Liver (tissue), 3 donors: Measurements from ENCODE around the gene TBC1D10A.

ENCODE experiments used
- EGR1 ChIP-seq, 2 donors: IDR thresholded peaks; 2 replicates each; pipeline ENCODE4 v1.6.1; 2016 to 2018; ENCODE audit warnings: antibody characterized with exemption in 2 of 2, low read depth in 2 of 2
- FOXA1 ChIP-seq: IDR thresholded peaks from 2 replicates; pipeline ENCODE4 v1.6.1; 2016; ENCODE audit warnings: antibody characterized with exemption
- JUND ChIP-seq, 2 donors: IDR thresholded peaks; 2 replicates each; pipeline ENCODE4 v1.6.1; 2016; ENCODE audit warnings: antibody characterized with exemption in 2 of 2
- RAD21 ChIP-seq, 2 donors: IDR thresholded peaks; 2 replicates each; pipeline ENCODE4 v1.6.1; 2016; ENCODE audit warnings: antibody characterized with exemption in 2 of 2, mild to moderate bottlenecking in 2 of 2
- SP1 ChIP-seq: IDR thresholded peaks from 2 replicates; pipeline ENCODE4 v1.6.1; 2018; ENCODE audit warnings: antibody characterized with exemption, mild to moderate bottlenecking
- TAF1 ChIP-seq: conservative IDR thresholded peaks from 2 replicates; pipeline ENCODE4 v1.6.1; 2016; ENCODE audit warnings: antibody characterized with exemption, mild to moderate bottlenecking
- YY1 ChIP-seq: IDR thresholded peaks from 2 replicates; pipeline ENCODE4 v1.6.1; 2016; ENCODE audit warnings: antibody characterized with exemption, mild to moderate bottlenecking
- TF ChIP-seq, protein P1 (sequence below): fragments of 150-350 bp; IDR thresholded peaks from 2 replicates; pipeline ENCODE4 v1.5.1; 2017; ENCODE audit warnings: improper control_type of control experiment, low read depth, low read length; ENCODE audit not compliant: missing input control
- TF ChIP-seq, protein P2 (sequence below): IDR thresholded peaks from 2 replicates; pipeline ENCODE4 v1.6.1; 2016; ENCODE audit warnings: antibody characterized with exemption
- TF ChIP-seq, protein P3 (sequence below): IDR thresholded peaks from 2 replicates; pipeline ENCODE4 v1.6.1; 2016; ENCODE audit warnings: antibody characterized with exemption, mild to moderate bottlenecking
- TF ChIP-seq, protein P4 (sequence below): IDR thresholded peaks from 2 replicates; pipeline ENCODE4 v1.6.1; 2016; ENCODE audit warnings: antibody characterized with exemption
- donor health status: healthy.
- donor health status: healthy.

DNA sequence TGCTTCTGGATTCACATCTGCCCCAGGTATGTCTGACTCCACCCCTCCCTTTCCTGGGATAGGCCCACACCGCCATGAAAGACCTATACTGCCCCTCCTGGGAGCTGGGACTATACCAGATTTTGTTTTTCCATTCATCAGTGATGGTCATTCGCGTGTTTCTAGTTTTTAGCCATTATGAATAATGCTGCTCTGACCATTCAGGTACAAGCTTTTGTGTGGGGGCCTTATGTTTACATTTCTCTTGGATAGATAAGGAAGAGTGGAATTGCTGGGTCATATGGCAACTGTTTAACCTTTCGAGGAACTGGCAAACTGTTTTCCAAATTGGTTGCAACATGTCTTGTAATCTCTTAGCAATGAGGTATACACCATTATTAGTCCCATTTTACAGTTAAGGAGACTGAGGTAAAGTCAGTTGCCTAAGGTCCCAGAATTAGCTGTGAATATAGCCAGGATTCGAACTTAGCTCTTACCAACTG is 1.2 kb upstream of the TBC1D10A start:
- TF ChIP-seq, protein P1, sequence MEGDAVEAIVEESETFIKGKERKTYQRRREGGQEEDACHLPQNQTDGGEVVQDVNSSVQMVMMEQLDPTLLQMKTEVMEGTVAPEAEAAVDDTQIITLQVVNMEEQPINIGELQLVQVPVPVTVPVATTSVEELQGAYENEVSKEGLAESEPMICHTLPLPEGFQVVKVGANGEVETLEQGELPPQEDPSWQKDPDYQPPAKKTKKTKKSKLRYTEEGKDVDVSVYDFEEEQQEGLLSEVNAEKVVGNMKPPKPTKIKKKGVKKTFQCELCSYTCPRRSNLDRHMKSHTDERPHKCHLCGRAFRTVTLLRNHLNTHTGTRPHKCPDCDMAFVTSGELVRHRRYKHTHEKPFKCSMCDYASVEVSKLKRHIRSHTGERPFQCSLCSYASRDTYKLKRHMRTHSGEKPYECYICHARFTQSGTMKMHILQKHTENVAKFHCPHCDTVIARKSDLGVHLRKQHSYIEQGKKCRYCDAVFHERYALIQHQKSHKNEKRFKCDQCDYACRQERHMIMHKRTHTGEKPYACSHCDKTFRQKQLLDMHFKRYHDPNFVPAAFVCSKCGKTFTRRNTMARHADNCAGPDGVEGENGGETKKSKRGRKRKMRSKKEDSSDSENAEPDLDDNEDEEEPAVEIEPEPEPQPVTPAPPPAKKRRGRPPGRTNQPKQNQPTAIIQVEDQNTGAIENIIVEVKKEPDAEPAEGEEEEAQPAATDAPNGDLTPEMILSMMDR: peak; percentile 17
- TF ChIP-seq TAF1 (no peak), RAD21 (IDR thresholded peaks at IDR 0.05) (peak; percentile 61 to 69), EGR1 (IDR thresholded peaks at IDR 0.05; ENCODE audit: low read depth in 2 of 2) (no peak), JUND (IDR thresholded peaks at IDR 0.05) (no peak), YY1 (no peak), SP1 (no peak), FOXA1 (no peak)
- TF ChIP-seq, protein P2, sequence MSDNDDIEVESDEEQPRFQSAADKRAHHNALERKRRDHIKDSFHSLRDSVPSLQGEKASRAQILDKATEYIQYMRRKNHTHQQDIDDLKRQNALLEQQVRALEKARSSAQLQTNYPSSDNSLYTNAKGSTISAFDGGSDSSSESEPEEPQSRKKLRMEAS: no peak
- TF ChIP-seq, protein P3, sequence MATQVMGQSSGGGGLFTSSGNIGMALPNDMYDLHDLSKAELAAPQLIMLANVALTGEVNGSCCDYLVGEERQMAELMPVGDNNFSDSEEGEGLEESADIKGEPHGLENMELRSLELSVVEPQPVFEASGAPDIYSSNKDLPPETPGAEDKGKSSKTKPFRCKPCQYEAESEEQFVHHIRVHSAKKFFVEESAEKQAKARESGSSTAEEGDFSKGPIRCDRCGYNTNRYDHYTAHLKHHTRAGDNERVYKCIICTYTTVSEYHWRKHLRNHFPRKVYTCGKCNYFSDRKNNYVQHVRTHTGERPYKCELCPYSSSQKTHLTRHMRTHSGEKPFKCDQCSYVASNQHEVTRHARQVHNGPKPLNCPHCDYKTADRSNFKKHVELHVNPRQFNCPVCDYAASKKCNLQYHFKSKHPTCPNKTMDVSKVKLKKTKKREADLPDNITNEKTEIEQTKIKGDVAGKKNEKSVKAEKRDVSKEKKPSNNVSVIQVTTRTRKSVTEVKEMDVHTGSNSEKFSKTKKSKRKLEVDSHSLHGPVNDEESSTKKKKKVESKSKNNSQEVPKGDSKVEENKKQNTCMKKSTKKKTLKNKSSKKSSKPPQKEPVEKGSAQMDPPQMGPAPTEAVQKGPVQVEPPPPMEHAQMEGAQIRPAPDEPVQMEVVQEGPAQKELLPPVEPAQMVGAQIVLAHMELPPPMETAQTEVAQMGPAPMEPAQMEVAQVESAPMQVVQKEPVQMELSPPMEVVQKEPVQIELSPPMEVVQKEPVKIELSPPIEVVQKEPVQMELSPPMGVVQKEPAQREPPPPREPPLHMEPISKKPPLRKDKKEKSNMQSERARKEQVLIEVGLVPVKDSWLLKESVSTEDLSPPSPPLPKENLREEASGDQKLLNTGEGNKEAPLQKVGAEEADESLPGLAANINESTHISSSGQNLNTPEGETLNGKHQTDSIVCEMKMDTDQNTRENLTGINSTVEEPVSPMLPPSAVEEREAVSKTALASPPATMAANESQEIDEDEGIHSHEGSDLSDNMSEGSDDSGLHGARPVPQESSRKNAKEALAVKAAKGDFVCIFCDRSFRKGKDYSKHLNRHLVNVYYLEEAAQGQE: no peak
- TF ChIP-seq, protein P4, sequence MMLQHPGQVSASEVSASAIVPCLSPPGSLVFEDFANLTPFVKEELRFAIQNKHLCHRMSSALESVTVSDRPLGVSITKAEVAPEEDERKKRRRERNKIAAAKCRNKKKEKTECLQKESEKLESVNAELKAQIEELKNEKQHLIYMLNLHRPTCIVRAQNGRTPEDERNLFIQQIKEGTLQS: no peak
